Kidney (tissue), 14 donors: ENCODE results near the gene JAK1. TPM values are rescaled to one million over a fixed set of nuclear protein-coding genes. Genes with fewer than 3 reads are reported as not detected.

ENCODE experiments used
- DNase-seq, 5 donors: peaks; one replicate each; pipeline ENCODE4 v3.0.0-alpha.2; 2013 to 2020
- FAIRE-seq: peaks from 2 replicates; lab custom pipeline; 2012; peaks lifted over from hg19 to GRCh38; lab: Jason Lieb, UNC
- H3K27ac ChIP-seq, 2 donors: one replicate each; pipeline ENCODE4 v1.7.0; 2013; ENCODE audit warnings: low read depth in 2 of 2, low read length in 2 of 2, inconsistent platforms in 1 of 2
- H3K27me3 ChIP-seq: one replicate; pipeline ENCODE4 v1.7.1; 2013; ENCODE audit warnings: low read length, inconsistent platforms; ENCODE audit not compliant: control insufficient read depth, insufficient read depth
- H3K36me3 ChIP-seq, 3 donors: one replicate each; pipeline versions ENCODE4 v1.7.0 to v1.7.1; 2013; ENCODE audit warnings: low read length in 3 of 3, control low read depth in 1 of 3, inconsistent platforms in 1 of 3; ENCODE audit not compliant: insufficient read depth in 3 of 3, control insufficient read depth in 2 of 3
- H3K4me1 ChIP-seq, 3 donors: one replicate each; pipeline versions ENCODE4 v1.7.0 to v1.7.1; 2013; ENCODE audit warnings: low read length in 3 of 3, inconsistent platforms in 1 of 3, low read depth in 1 of 3; ENCODE audit not compliant: control insufficient read depth in 2 of 3, insufficient read depth in 2 of 3
- H3K4me3 ChIP-seq, 3 donors: one replicate each; pipeline versions ENCODE4 v1.7.0 to v1.8.1; 2013; ENCODE audit warnings: low read length in 3 of 3, control low read depth in 1 of 3, inconsistent platforms in 1 of 3
- H3K9ac ChIP-seq, 3 donors: one replicate each; pipeline versions ENCODE4 v1.7.0 to v1.7.1; 2013; ENCODE audit warnings: low read length in 3 of 3, control low read depth in 1 of 3, inconsistent platforms in 1 of 3
- H3K9me3 ChIP-seq, 3 donors: one replicate each; pipeline versions ENCODE4 v1.7.0 to v1.7.1; 2013; ENCODE audit warnings: low read length in 3 of 3, control low read depth in 1 of 3, inconsistent platforms in 1 of 3; ENCODE audit not compliant: control insufficient read depth in 2 of 3, insufficient read depth in 1 of 3
- intact Hi-C: fragments of 100-400 bp; cut with DNase I; formaldehyde crosslinking; loops from one replicate; pipeline ENCODE4 v1.11.1; 2022
- polyA plus RNA-seq: library from polyadenylated mRNA; stranded (reverse); fragments of 350-450 nt; fragmentation: Illumina TruSeq; extraction: RNeasy Lipid Tissue Mini Kit (QIAGEN cat#74804); gene quantifications from one replicate; pipeline ENCODE4 v1.2.3, GENCODE V29; 2014; ENCODE audit warnings: low read depth, low replicate concordance; ENCODE audit not compliant: insufficient read depth
- total RNA-seq: library from RNA; stranded (reverse); fragmentation: NEBNext Ultra II Directional; extraction: Animal tissue kit (Norgen Biotek cat#: 25700); gene quantifications from one replicate; pipeline ENCODE4 v1.2.1, GENCODE V29; 2021
- TF ChIP-seq, protein P1 (sequence below): IDR thresholded peaks from 3 replicates; pipeline ENCODE4 v1.5.1; 2012; ENCODE audit warnings: mild to moderate bottlenecking, moderate library complexity, borderline replicate concordance; ENCODE audit not compliant: insufficient read depth; ENCODE audit errors: extremely low read depth
- donor health status: control.
- donor health status: control.
- donor health status: control.
- donor health status: control.
- donor health status: control.
- donor health status: DM: yes; HTN: yes; CAD: no.
- donor health status: Normal renal cell carcinoma (clear cell type).

JAK1 gene
- total and polyA plus RNA-seq, 2 donors from 2014 or later = 33.6 to 173 TPM

DNA sequence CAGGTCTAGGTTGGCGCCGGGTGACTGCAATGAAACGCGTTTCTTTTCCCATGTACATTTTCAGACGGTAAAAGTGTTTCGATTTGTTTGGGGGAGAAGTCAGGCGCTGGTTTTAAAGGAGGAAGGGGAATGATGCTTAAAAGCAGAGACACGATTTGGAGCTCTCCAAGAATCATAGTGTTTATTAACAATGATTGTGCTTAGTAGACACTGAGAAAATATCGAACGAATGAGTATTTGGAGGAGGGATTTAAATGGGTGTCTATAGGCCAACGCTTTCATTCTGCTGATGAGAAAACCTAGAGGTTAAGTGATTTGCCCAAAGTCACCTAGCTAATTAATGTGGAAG lies 36.9 kb upstream of the JAK1 start:
- peaks cover 7% of the 10 kb centered on the region for H3K27me3 ChIP-seq
- intact Hi-C loops = no loop called here

GRCh38 chr1:65002508-65003315 lies 36.4 kb upstream of the JAK1 start:
- no peaks in the 10 kb centered on the region for H3K9me3 ChIP-seq
- intact Hi-C loops = no loop called here
- TF ChIP-seq, protein P1, sequence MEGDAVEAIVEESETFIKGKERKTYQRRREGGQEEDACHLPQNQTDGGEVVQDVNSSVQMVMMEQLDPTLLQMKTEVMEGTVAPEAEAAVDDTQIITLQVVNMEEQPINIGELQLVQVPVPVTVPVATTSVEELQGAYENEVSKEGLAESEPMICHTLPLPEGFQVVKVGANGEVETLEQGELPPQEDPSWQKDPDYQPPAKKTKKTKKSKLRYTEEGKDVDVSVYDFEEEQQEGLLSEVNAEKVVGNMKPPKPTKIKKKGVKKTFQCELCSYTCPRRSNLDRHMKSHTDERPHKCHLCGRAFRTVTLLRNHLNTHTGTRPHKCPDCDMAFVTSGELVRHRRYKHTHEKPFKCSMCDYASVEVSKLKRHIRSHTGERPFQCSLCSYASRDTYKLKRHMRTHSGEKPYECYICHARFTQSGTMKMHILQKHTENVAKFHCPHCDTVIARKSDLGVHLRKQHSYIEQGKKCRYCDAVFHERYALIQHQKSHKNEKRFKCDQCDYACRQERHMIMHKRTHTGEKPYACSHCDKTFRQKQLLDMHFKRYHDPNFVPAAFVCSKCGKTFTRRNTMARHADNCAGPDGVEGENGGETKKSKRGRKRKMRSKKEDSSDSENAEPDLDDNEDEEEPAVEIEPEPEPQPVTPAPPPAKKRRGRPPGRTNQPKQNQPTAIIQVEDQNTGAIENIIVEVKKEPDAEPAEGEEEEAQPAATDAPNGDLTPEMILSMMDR = no peak
- peak overlapping the region; percentile 10 to 82 (median 72) for H3K9ac ChIP-seq
- H3K4me3 ChIP-seq = peak overlapping the region; percentile 65 to 73 (median 72)
- peaks cover 7% of the 10 kb centered on the region for H3K27me3 ChIP-seq
- FAIRE-seq = no peak
- H3K27ac ChIP-seq = peak overlapping the region; percentile 69 to 79
- H3K36me3 ChIP-seq = no peaks in the 10 kb centered on the region
- H3K4me1 ChIP-seq = peaks cover 3 to 10% (median 4%) of the 10 kb centered on the region in 3 donors
- DNase-seq = peak; percentile 63 to 94 (median 79)

More for the DNA sequence above, 36.9 kb upstream of the JAK1 start:
- H3K4me1 ChIP-seq = peaks cover 3 to 10% (median 4%) of the 10 kb centered on the region in 3 donors
- H3K9me3 ChIP-seq = no peaks in the 10 kb centered on the region
- TF ChIP-seq, protein P1 = no peak
- H3K36me3 ChIP-seq = no peaks in the 10 kb centered on the region
- peak overlapping the region; percentile 7 to 73 (median 72) for H3K4me3 ChIP-seq
- H3K9ac ChIP-seq = peak overlapping the region in 2 of 3 donors; percentile 22 to 82
- peak overlapping the region; percentile 46 to 78 for H3K27ac ChIP-seq
- no peak for FAIRE-seq
- no peak for DNase-seq

GRCh38 chr1:65002156-65002507 lies 35.8 kb upstream of the JAK1 start:
- peaks cover 3 to 10% (median 4%) of the 10 kb centered on the region in 3 donors for H3K4me1 ChIP-seq
- TF ChIP-seq, protein P1 = no peak
- FAIRE-seq (no peak), DNase-seq (peak in 2 of 5 donors; percentile 38 to 40)
- peak overlapping the region; percentile 65 to 73 (median 72) for H3K4me3 ChIP-seq
- intact Hi-C loops = no loop called here
- H3K36me3 ChIP-seq = no peaks in the 10 kb centered on the region
- peak overlapping the region; percentile 69 to 79 for H3K27ac ChIP-seq
- H3K9ac ChIP-seq = peak overlapping the region; percentile 10 to 78 (median 72)
- peaks cover 7% of the 10 kb centered on the region for H3K27me3 ChIP-seq
- H3K9me3 ChIP-seq = no peaks in the 10 kb centered on the region
